ENCODE data around the gene ZDHHC21. TPM values are rescaled to one million over a fixed set of nuclear protein-coding genes. Genes with fewer than 3 reads are reported as not detected.
A peak's percentile ranks its signal among the peaks of the same experiment; 100 is the strongest.

Gene ZDHHC21
- total and polyA plus RNA-seq, 2 of the 8 experiments (the other 6 are each of a cell fraction or from before 2014, with no cell fraction given), result 1.9 to 6.0 TPM

GRCh38 chr9:14652729-14653377, 40.4 kb downstream of the ZDHHC21 start (continued):
- TF ChIP-seq CHD7 (IDR thresholded peaks at IDR 0.05; ENCODE audit: insufficient replicate concordance, low read length) (peak; percentile 53), CTCF (IDR thresholded peaks at IDR 0.05; ENCODE audit: control extremely low read depth in 1 of 3, insufficient read depth in 1 of 3, low read depth in 1 of 3, low read length in 3 of 3) (peak in 2 of 3 experiments; percentile 55 to 68; a peak in 2 of 4 replicates), TCF12 (IDR thresholded peaks at IDR 0.05; ENCODE audit: low read depth, low read length) (no peak)
